ENCODE results near the gene HOXD10.

Gene HOXD10

GRCh38 chr2:176152350-176153181 is 36.0 kb downstream of the HOXD10 start:
- in situ Hi-C loops (cut with HindIII; ENCODE audit: low pct_ligation_motif_present, low pct_unique_long_range_greater_than_20kb, low sequenced_read_pairs) = no loop called here
- DNase-seq = peak; percentile 70

- in situ Hi-C loops (cut with HindIII; ENCODE audit: low pct_ligation_motif_present, low pct_unique_long_range_greater_than_20kb, low sequenced_read_pairs) = no loop called here
Observed at GRCh38 chr2:176154576-176155252, 38.1 kb downstream of the HOXD10 start.

GRCh38 chr2:176155356-176156044 is 38.9 kb downstream of the HOXD10 start:
- in situ Hi-C loops (cut with HindIII; ENCODE audit: low pct_ligation_motif_present, low pct_unique_long_range_greater_than_20kb, low sequenced_read_pairs) = no loop called here
- no peak for DNase-seq

More at GRCh38 chr2:176154576-176155252, 38.1 kb downstream of the HOXD10 start:
- no peak for DNase-seq

- no peak for DNase-seq
- in situ Hi-C loops (cut with HindIII; ENCODE audit: low pct_ligation_motif_present, low pct_unique_long_range_greater_than_20kb, low sequenced_read_pairs) = no loop called here
Observed at GRCh38 chr2:176156301-176156806, 39.8 kb downstream of the HOXD10 start.

DNA sequence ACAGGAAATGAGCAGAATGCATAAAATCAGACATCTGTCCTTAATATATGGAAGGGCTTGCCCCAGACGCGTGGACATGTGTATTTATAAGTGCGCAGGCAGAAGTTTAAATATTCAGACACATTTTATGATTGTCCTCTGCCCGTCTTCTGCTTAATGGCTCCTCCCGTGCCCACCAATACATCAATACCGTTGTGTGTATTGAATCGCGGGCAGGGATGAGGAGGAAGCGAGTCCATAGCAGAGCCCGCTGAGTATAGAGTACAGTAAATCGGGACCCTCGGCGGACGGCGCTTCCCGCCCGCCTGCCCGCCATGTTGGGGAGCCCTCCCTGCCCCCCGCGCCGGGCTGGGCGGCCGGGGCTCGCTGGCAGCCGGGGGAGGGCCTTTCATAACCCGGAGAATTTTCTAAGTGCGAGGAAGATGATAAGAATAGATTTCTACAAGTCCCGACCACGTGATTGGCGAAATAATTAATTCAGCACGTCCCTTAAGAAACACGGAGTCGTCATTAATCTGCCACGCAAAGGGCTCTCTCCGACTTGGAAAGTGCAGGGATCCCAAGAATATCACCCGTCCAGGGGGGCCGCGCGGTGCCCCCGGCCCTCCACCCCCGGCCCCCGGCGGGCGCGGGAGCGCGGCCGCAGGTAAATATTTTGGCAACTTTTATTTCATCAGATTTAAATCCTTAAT is 40.4 kb downstream of the HOXD10 start, which contains the start of gene HOXD3:
HOXD3 (plus strand) TSS at position 501 of the 692 bp plus-strand sequence. CDS start 11,808 bp downstream, outside the sequence.
- DNase-seq = no peak
- in situ Hi-C loops (cut with HindIII; ENCODE audit: low pct_ligation_motif_present, low pct_unique_long_range_greater_than_20kb, low sequenced_read_pairs) = no loop called here

GRCh38 chr2:176157499-176158185 is 41.1 kb downstream of the HOXD10 start:
- peak; percentile 45 for DNase-seq
- in situ Hi-C loops (cut with HindIII; ENCODE audit: low pct_ligation_motif_present, low pct_unique_long_range_greater_than_20kb, low sequenced_read_pairs) = no loop called here

- DNase-seq = no peak
- in situ Hi-C loops (cut with HindIII; ENCODE audit: low pct_ligation_motif_present, low pct_unique_long_range_greater_than_20kb, low sequenced_read_pairs) = no loop called here
Observed at GRCh38 chr2:176158186-176158591, 41.6 kb downstream of the HOXD10 start.

- in situ Hi-C loops (cut with HindIII; ENCODE audit: low pct_ligation_motif_present, low pct_unique_long_range_greater_than_20kb, low sequenced_read_pairs) = no loop called here
- no peak for DNase-seq
Observed at GRCh38 chr2:176158855-176159662, 42.5 kb downstream of the HOXD10 start.

DNA sequence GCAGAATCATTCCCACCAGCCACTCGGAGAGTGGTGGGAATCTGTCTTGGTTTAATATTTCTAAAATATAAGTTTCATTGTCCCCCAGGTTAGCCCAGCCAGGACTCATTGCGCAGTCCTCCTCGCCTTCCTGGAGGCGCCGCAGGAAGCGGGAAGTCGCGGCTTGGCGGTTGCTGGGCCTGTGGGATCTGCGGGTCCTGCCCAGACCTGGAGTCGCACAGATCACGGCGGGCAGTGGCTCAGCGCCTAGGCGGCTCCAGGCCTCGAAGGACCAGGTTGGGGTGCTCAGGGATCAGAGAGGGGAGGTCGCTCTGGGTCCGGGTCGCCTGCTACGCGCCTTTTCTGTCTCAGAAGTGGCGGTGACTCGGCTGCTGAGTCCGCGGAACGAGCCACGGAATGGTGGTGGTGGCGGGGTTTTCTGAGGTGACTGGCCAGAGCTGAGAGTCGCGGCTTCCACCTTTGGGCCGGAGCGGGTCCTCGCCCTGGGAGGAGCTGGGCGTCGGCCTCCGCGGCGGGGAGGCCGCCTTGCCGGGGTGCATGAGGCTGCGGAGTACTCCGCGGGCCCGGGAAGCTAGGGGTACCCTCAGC is 43.2 kb downstream of the HOXD10 start:
- no peak for DNase-seq
- in situ Hi-C loops (cut with HindIII; ENCODE audit: low pct_ligation_motif_present, low pct_unique_long_range_greater_than_20kb, low sequenced_read_pairs) = no loop called here

DNA sequence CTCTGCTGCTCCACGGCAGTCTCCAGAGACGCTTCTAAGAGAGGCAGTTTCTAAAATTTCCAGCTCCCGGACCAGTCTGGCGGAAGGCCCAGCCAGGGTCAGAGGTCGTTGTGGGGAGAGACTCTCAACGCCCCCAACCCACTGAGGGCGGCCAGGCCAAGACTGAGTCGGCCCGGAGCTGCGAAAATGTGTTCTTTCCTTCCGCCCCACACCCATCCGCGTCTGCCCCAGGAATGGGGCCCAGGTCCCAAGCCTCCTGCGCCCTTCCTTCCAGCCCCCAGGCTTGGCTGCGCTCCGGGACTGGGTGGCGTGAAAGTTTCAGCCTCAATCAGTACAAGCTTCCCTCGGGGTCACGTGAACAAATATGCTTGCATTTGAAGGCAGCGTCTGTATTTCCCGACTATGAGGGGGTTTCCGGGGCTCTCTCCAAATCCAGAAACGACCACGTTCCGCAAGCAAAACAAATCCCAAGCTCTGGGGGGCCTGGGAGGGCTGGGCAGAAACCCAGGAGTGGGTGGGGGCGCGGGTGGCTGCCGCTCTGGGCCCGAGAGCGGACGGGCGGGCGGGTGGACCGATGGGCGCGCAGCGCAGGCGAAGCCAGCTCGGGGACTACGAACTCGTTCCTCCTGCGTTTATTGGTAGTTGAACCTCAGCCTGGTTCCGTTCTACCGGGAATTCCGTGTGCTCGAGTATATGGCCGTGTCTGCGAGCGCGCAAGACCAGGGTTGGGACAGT is 43.8 kb downstream of the HOXD10 start:
- DNase-seq = no peak
- in situ Hi-C loops (cut with HindIII; ENCODE audit: low pct_ligation_motif_present, low pct_unique_long_range_greater_than_20kb, low sequenced_read_pairs) = no loop called here

GRCh38 chr2:176160986-176161824 is 44.6 kb downstream of the HOXD10 start:
- in situ Hi-C loops (cut with HindIII; ENCODE audit: low pct_ligation_motif_present, low pct_unique_long_range_greater_than_20kb, low sequenced_read_pairs) = no loop called here

GRCh38 chr2:176161825-176162626 is 45.4 kb downstream of the HOXD10 start:
- no peak for DNase-seq
- in situ Hi-C loops (cut with HindIII; ENCODE audit: low pct_ligation_motif_present, low pct_unique_long_range_greater_than_20kb, low sequenced_read_pairs) = no loop called here

More at GRCh38 chr2:176160986-176161824, 44.6 kb downstream of the HOXD10 start:
- DNase-seq = no peak

DNA sequence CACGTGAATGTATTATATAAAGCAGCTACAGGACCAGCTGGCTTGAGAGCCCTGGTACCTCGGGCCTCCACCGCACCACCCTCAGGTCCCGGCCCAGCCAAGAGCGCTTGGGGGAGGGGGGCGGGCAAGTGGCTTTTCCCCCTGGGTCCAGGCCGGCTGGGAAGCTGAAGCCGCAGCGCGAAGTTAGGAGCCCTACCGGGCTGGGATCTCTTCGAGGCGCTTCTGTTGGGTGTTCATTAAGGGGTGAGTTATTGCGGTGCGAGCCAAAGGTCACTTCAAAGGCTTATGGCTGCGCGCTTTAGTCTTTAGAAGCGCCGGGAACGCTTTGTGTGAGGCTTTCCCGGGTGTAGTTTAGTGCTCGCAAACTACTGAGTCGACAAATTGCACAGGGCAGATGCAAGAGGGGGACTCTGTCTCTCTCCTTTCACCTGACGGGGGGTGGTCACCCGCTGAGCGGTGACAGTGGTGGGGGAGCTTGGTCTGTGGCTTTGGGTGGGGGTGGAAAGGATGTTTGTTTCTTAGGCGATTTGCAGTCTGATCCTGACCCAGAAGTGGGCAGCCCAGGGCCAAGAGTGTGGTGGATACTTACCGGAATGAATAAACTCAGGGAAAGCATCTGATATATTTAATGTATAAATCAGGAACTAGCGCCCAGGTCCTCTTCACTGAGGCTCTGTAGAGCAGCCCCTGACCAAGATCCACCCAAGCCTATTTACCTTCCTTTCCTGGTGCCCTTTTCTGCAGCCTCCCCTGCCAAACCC is 46.5 kb downstream of the HOXD10 start:
- in situ Hi-C loops (cut with HindIII; ENCODE audit: low pct_ligation_motif_present, low pct_unique_long_range_greater_than_20kb, low sequenced_read_pairs) = no loop called here
- DNase-seq = no peak

- no peak for DNase-seq
- in situ Hi-C loops (cut with HindIII; ENCODE audit: low pct_ligation_motif_present, low pct_unique_long_range_greater_than_20kb, low sequenced_read_pairs) = no loop called here
Observed at GRCh38 chr2:176163672-176164056, 47.1 kb downstream of the HOXD10 start.
